Epithelial cell of proximal tubule (primary cell): ENCODE data around the gene EGFLAM. TPM values are rescaled to one million over a fixed set of nuclear protein-coding genes. Genes with fewer than 3 reads are reported as not detected.

ENCODE experiments used
- DNase-seq: peaks from one replicate; pipeline ENCODE4 v3.0.0-alpha.2; 2011; ENCODE audit warnings: low read depth
- H3K4me3 ChIP-seq: 2 replicates; pipeline ENCODE4 v1.5.1; 2011; ENCODE audit warnings: low read depth, mild to moderate bottlenecking, low read length
- CTCF ChIP-seq: conservative IDR thresholded peaks from 2 replicates; pipeline ENCODE4 v1.5.1; 2012; ENCODE audit warnings: low read depth, mild to moderate bottlenecking, low read length
- total RNA-seq: library from RNA; depleted of rRNA; stranded (reverse); fragments of >200 nt; gene quantifications from 2 replicates; pipeline ENCODE4 v1.2.3, GENCODE V29; 2015

Gene EGFLAM
- total RNA-seq, 1 donor from 2014 or later: 0.17 TPM

DNA sequence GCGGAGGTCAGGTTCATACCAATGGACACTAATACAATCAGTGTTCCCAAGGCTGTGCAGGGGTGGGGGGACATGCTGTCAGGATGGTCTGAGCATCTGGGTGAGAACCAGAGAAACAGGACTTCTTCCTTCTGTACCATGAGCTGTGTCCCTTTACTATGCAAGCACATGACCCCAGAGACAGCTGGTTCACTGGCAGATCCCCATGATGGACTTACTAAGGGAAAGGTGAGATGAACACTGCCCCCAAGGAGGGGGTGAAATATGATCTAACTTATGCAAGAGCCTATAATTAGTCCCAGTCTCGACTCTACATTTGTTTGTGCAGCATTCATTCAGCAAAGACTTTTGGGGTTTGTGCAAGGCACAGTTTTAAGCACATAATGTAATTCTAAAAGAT is 206.7 kb downstream of the EGFLAM start:
- TF ChIP-seq CTCF: no peak
- no peak for DNase-seq

GRCh38 chr5:38465702-38466423 is 207.5 kb downstream of the EGFLAM start:
- TF ChIP-seq CTCF: no peak
- H3K4me3 ChIP-seq: no peak overlapping the region
- DNase-seq: no peak

More for the DNA sequence above, 206.7 kb downstream of the EGFLAM start:
- H3K4me3 ChIP-seq: no peak overlapping the region

- no peak overlapping the region for H3K4me3 ChIP-seq
- no peak for TF ChIP-seq CTCF
- no peak for DNase-seq
Observed at GRCh38 chr5:38466424-38467189, 208.2 kb downstream of the EGFLAM start.

GRCh38 chr5:38467353-38468040 is 209.1 kb downstream of the EGFLAM start:
- no peak overlapping the region for H3K4me3 ChIP-seq
- DNase-seq: no peak
- no peak for TF ChIP-seq CTCF

- no peak overlapping the region for H3K4me3 ChIP-seq
- no peak for DNase-seq
- no peak for TF ChIP-seq CTCF
Observed at GRCh38 chr5:38468202-38468673, 209.9 kb downstream of the EGFLAM start.

GRCh38 chr5:38468978-38469706 is 210.8 kb downstream of the EGFLAM start:
- no peak for TF ChIP-seq CTCF
- no peak for DNase-seq

More at GRCh38 chr5:38468978-38469706, 210.8 kb downstream of the EGFLAM start:
- H3K4me3 ChIP-seq: no peak overlapping the region
